Activated T-cell treated with anti-CD3 and anti-CD28 coated beads for 48 hours (primary cell): Measurements from ENCODE around the gene SHROOM1.
"Not testable (repeated sequence)": the region's sequence is repeated elsewhere in the genome, so short reads cannot be mapped to it uniquely, and the experiment has no call there.

Experiments
- DNase-seq: peaks from one replicate; pipeline ENCODE4 v3.0.0-alpha.2; 2020; ENCODE audit warnings: low read depth

The SHROOM1 gene

DNA sequence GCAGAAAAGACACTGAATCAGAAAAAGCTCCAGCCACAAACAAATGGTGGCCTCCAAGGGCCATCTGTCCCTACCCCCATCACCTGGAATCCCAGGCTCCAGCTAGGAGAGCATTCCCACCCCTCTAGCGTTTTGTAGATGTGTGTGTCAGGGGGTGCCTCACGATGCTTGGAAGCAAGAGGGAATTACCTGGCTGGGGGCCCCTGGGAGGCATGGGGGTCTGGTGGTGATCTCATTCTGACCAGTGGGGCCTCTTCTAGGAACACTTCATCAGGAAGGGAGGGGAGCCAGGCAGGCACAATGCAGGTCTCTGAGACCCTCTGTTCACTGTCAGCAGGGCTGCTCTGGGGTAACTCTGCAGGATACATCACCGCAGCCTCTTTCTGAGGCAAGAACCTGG is 6.0 kb downstream of the SHROOM1 start:
- no peak for DNase-seq

DNA sequence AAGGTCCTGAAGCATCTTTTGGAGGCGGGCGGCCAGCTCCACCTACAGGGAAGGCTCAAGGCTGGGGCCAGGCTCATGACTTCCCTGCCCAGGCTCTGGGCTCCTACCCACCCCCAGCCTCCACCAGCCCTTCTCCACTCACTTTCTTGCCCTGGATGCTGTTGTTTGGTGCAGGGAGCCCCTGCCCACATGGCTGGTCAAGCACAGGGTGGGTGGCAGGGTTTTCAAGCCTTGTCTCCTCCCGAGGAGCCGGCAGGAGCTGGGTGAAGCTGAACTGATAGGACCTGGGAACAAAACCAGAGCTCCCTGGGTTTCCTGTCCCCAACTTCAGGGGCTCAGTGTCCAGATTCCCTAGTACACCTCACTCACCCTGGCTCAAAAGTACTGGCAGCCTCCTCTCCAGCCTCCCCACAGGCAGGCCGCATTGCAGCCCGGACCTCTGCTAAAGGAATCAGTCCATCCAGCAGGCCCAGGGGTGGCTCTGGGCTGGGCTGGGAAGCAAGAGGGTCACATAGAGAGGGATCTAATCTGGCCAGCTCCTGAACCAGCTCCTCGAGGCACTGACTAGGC is 6.9 kb downstream of the SHROOM1 start:
- no peak for DNase-seq

DNA sequence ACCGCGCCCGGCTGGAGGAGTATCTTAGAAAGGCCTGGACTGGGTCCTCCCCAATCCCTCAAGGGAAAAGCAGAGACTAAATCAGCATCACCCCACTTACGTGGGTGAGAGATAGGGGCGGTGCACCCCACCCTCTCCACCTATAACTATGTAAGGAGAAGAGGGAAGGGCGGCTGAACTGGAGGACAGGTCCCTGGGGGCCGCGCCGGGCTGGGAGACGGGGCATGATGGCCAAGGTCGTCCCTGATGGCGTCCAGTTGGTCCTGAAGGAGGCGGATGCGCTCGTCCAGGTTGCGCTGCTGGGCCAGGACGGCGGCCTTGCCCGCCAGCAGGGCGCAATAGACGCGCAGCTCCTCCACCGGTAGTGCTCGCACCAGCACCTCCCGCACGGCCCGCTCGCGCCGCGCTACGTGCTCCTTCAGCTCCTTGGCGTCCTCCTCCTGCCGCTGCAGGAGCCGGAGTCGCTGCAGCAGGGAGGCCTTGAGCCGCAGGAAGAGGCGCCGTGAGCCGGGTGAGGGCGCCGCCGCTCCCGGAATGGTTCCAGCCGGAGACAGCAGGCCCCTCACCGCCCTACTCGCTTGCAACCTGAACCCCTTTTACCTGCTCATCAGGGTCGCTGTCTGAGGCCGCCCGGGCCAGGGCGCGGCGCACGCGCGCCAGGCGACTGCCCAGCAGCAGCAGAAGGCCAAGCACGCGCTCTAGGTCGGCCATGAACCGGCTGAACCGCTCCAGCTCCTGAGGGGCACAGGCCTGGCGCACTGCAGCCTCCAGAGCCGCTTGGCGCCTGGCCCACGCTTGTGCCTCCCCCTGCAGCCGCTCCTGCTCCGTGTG is 7.6 kb downstream of the SHROOM1 start:
- DNase-seq, result no peak

DNA sequence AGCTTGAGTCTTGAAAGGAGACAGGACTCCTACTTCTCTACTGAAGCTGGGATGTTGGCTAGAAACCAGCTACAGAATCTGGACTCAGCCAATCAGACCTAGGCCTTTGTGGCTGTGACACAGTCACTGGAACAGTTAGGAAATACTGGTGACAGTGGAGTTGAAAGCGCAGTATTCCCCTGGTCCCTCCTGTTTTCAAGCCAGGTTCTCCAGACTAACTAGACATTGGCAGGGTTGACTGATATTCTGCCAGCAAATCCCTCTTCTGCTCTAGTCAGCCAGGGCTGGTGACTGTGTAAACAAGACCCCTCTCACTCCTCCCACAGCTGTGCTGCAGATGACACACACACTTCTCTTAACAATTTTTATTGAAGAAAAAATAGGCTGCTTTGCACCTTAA is 8.7 kb downstream of the SHROOM1 start:
- DNase-seq, result no peak

DNA sequence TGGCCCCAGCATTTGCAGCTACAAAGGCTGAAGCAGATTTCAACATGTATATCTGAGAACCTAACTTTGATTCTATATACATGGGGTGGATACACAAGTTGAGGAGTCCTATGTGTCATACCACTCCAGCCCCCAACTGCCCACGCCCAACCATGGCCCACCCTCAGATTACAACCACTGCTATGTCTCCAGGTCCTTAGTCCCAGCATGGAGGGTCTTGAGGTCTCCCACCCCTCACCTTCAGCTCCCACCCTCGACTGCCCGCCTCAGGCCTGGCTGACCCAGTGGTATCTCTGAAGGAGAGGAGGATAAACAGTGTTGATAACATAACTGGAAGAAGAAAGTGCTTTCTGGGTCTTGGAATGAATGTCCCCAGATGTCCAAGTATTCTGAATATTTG is 9.1 kb downstream of the SHROOM1 start:
- no peak for DNase-seq

DNA sequence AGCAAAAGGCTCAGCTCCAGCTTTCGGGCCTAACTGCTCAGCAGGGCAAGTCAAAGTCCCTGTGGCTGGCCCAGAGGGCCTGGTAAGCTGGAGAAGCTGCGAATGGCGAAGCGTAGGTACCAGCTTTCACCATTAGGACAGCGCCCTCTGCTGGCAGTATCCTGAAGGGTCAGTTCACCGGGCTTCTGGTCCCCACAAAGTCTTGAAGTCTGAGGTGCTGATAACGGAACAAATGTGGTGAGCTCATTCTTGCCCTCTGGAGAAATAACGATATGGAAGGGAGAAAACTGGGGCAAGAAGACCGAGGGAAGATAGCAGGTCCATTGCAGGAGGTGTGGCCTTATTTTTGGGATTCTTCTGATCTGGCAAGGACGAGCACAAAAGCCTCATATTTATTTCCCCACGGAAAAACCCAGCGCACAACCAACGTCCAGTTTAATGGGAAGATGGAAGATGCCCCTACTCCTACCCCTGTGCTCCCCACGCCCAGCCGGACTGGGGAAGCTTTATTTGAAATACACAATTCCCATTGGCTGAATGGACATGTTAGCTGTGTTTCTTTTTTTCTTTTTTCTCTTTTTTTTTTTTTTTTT is 10.2 kb downstream of the SHROOM1 start:
- peak; percentile 81 for DNase-seq

DNA sequence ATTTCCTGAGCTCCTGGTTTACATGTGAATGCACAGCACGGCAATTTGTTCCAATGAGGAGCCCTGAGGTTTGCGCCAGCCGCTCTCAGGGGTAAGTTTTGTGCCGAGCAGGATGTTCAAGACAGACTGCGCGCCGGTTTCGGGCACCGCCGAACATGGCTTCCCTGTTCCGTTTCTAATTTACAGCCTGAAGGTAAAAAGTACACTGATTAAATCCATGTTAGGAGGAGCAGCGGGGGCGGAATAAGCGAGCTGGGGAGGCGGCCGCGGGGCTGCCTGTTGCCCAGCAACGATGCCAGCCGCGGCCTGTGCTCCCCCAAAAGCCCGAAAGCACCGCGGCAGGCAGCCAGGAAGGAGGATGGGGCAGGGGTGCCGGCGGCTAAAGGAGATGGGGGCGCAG is 11.0 kb downstream of the SHROOM1 start:
- no peak for DNase-seq

DNA sequence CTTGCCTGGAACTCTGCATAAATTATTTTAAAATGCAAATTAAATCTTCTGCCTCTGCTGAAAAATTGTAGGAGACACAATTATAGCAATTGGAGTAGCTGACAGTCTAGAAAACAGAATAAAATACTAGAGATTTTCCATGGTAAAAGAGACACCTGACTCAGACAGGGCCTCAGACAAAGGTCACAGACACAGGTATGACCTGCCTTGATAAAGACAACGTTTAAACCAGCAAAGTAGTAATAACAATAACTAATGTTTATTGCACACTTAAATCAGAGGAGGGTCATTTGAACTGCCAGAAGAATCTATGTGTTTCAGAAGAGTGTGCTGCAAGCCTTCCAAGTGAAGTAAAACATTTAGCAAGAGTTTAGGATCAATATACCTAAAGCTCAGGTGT is 13.4 kb downstream of the SHROOM1 start:
- DNase-seq, result no peak

DNA sequence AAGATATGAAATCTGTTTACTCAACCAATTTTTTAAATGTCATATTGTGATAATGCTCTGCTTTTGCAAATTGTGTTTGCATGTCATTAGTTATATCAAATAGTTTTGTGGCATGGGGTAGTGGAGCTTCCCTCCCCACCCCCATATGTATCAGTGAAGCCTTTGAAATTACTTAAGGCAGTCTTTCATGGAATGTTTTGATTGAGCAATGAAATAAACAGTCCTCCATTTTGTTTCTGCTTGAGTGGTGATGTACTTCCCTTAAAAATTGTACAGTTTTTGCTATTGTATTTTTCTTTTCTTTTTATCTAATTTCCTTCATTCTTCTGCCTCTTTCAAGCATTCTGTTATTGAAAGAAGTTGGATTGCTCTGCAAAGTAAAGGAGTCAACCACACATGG is 13.9 kb downstream of the SHROOM1 start:
- no peak for DNase-seq

DNA sequence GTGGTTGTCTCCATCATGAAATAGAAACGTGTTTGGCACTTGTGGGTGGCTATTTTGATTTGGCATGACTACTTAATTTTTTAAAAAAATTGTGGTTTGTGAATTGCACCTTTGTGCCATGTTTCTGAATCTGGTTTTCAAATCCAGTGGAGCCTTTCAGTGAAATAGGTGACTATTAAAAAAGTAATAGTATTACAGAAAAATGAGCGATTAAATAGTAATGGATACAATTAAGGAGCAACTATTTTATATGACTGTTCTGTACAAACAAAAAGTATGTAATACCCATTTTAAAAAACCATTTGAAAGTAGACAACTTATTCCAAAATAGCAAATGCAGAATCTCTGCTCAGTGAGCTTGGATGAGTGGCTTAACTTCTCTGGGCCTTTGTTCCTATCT is 14.4 kb downstream of the SHROOM1 start:
- no peak for DNase-seq

DNA sequence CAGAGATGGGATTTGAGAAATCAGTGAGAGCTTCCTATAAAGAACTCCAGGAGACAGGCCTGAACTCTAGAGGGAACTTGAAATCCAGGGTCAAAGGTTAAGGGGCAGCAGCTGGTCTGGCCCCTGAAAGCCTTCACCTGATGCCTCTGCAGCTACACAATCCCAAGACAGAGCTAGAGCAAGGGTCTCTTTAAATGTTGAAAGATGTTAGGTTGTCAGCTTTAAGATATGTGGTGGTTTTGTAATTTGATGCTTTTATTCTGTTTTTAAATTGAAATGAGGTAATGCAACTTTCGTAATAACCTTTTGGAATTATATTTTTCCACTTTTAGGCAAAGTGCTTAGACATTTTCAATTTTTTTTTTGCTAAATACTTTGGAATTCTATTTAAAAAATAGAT is 15.0 kb downstream of the SHROOM1 start:
- no peak for DNase-seq

DNA sequence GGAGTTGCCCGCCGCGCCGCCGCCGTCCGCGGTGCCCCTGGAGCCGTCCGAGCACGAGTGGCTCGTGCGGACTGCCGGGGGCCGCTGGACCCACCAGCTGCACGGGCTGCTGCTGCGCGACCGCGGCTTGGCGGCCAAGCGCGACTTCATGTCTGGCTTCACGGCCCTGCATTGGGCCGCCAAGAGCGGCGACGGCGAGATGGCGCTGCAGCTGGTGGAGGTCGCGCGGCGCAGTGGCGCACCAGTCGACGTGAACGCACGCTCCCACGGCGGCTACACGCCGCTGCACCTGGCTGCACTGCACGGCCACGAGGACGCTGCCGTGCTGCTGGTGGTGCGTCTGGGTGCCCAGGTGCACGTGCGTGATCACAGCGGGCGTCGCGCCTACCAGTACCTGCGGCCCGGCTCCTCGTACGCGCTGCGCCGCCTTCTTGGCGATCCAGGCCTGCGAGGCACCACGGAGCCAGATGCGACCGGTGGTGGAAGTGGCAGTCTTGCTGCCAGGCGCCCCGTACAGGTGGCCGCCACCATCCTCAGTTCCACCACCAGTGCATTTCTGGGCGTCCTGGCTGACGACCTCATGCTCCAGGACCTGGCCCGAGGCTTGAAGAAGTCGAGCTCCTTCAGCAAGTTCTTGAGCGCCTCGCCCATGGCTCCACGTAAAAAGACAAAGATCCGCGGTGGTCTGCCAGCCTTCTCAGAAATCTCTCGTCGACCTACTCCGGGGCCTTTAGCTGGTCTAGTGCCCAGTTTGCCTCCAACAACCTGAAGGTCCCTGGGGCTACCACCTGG is 15.7 kb downstream of the SHROOM1 start:
- DNase-seq, result no peak

DNA sequence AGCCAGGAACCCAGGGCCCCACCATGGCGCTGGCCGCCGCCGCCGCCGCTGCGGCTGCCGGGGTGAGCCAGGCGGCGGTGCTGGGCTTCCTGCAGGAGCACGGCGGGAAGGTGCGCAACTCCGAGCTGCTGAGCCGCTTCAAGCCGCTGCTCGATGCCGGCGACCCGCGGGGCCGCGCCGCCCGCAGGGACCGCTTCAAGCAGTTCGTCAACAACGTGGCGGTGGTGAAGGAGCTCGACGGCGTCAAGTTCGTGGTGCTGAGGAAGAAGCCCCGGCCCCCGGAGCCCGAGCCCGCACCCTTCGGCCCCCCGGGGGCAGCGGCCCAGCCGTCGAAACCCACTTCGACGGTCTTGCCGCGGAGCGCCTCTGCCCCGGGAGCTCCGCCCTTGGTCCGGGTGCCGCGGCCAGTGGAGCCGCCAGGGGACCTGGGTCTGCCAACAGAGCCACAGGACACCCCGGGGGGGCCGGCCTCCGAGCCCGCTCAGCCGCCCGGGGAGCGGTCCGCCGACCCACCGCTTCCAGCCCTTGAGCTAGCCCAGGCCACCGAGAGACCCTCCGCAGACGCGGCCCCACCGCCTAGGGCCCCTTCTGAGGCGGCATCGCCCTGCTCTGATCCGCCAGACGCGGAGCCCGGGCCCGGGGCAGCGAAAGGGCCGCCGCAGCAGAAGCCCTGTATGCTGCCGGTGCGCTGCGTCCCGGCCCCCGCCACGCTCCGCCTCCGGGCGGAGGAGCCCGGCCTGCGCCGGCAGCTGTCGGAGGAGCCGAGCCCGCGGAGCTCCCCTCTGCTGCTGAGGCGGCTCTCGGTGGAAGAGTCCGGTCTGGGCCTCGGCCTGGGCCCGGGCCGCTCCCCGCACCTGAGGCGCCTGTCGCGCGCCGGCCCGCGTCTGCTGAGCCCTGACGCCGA is 16.6 kb downstream of the SHROOM1 start:
- no peak for DNase-seq

DNA sequence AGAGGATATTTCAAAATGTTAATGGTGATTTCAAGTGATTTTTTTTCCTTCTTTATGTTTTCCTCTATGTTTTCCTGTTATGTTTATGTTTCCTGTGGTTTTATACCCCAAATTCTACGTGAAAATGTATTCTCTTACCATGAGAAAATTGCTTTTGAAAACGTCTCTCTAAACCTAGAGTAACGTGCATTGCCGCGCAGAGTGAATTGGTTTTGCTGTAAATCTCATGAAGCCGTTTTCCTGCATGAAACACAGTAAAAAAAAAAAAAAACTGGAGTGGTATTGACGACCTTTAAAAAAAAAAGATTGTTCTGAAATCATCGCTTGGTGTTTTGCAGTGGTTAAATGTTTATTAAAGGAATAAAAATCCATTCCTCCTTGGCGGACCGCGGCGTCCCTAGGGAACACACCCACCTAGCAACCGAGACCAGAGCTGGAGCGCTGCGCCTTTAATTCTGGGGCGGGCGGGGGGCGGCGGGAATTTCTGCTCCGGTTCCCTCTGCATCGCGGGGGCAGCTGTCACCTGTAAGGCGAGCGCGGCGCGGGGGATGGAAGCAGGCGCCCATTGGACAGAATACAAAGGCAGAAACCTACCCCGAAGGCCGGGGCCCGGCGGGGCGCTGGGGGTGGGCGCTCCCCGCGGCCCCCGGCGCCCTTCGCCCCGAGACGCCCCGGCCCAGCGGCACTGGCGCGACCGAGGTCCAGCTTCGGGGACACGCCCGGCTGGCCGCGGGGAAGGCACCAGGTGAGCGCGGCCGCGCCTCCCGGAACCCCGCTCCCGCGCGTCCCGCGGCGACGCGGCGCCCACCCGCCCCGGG is 17.5 kb downstream of the SHROOM1 start, which contains the start of gene SOWAHA:
SOWAHA (plus strand) TSS at position 522 of the 818 bp plus-strand sequence. CDS start 320 bp downstream, outside the sequence.
- no peak for DNase-seq

DNA sequence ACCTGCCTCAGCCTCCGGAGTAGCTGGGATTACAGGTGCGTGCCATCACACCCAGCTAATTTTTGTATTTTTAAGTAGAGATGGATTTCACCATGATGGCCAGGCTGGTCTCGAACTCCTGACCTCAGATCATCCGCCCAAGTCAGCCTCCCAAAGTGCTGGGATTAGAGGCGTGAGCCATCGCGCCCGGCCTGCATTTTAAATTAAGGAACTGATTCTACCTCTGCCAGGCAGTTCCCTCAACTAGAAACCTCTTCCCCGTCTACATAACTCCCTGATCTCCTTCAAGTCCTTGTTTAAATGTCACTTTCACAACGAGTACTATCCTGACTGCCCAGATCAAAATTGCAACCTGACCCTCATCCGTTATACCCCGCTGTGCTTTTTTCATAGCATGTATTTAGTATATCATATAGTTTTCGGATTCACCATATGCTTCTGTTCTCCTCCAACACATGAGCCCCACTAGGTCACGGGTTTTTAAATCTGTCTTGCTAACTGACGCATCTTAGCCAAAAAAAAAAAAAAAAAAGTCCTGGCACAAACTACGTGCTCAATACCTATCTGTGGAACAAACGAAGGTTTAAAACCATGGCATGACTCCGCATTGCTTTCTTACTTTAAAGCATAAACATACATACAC is 18.2 kb downstream of the SHROOM1 start:
- DNase-seq, result no peak

DNA sequence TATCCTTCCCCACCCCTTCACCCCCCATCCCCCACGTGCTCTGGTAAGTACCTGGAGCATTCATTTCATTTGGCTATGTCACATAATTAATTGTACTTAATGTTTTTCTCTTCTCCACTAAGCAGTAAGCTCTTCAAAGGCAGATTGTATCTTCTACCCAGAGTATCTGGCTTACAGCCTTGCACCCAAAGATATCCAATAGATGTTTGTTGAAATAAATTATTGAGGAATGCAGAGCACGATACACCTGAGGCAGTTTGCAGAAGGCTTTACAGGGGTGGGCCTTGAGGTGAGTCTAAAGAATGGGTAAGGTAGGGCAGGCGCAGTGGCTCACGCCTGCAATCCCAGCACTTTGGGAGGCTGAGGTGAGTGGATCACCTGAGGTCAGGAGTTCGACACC is 19.8 kb downstream of the SHROOM1 start:
- no peak for DNase-seq

DNA sequence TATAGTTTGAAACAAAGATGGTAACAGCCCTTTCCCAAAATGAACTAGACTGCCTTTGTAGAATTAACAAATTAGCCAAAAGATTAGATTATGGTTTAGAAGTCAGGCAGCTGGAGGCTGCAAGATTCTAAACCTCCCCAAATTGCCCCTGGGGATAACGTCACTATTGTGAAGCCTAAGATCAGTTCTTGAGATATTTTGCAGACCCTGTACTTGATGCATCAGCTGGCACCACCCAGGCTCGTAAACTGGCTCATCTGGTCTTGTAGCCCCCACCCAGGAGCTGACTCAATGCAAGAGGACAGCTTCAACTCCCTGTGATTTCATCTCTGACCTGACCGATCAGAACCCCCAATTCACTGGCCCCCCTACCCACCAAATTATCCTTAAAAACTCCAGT is 21.6 kb downstream of the SHROOM1 start:
- no peak for DNase-seq

DNA sequence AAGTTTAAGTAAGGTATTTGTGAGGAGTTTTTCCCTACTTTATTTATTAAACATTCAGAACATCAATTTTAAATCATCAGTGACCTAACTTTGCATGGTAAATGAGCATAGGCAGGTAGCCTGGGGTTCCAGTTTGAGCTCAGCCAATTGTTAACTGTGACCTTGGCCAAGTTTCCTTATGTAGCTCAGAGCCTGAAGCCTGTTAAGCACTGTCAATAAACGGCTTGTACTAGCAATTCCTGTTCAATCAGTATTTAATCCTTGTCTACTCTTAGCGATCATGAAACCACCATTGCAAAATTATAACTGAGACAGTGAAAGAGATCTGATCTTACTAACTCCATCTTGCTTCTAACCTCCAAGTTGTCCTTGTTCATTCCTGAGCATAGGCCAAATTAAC is 22.0 kb downstream of the SHROOM1 start:
- DNase-seq, result no peak

DNA sequence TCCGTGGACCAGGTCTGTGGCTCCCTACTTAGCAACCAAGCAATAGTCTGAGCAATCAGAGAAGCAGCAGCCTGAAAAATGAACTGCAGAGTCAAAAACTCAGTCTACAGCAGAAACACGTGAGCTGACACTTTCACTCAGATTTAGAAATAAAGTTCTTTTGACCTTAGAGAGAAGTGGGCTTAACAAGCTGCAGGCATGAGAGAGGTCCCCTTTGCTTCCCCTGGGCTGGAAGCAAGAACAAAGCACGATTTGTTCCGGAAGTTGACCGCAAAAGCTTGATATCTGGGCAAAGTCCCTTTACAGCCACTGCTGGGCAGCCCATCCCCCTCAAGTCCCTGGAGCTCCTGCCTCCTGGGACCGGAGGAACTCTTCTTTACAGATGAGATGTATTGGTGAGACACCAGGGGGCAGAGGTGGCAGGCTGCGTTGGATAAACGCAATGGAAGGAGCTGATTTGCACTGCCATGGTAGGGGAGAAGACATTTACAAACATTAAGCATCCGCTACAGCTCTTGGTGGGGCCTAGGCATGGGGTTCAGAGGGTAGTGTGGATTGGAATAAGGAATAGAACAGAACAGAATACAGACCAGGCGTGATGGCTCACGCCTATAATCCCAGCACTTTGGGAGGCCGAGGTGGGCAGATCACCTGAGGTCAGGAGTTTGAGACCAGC is 23.1 kb downstream of the SHROOM1 start:
- DNase-seq, result no peak

DNA sequence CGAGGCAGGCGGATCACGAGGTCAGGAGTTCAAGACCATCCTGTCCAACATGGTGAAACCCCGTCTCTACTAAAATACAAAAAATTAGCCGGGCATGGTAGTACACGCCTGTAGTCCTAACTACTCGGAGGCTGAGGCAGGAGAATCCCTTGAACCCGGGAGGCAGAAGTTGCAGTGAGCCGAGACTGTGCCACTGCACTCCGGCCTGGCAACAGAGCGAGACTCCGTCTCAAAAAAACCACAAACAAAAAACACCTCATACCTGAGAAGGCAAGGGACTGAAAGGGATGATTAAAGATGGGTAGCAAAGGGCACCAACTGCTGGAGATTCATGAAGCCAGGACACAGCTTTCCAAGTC is 23.7 kb downstream of the SHROOM1 start:
- not testable (repeated sequence) for DNase-seq
